K562 (cell line): ENCODE results near the gene RSPH9. TPM values are rescaled to one million over a fixed set of nuclear protein-coding genes. Genes with fewer than 3 reads are reported as not detected.

Source experiments
- ATAC-seq: fragments of 200-7000 bp; cut with Tn5 transposase; 3 replicates; pipeline ENCODE4 v1.9.1; 2020; ENCODE audit warnings: moderate library complexity
- Bru-seq: library from RNA; stranded (reverse); fragments of 400-500 nt; gene quantifications from one replicate; lab custom pipeline; 2021; lab: Mats Ljungman, UMichigan
- BruChase-seq, 2 experiments: library from RNA; stranded (reverse); fragments of 400-500 nt; gene quantifications; one replicate each; lab custom pipeline; 2021; lab: Mats Ljungman, UMichigan
- BruUV-seq: library from RNA; stranded (reverse); fragments of 400-500 nt; replicated peaks from 2 replicates; lab custom pipeline; 2021; lab: Mats Ljungman, UMichigan
- CTCF ChIA-PET: fragments of 300-600 bp; formaldehyde crosslinking; extraction: SDS; loops from one replicate; lab custom pipeline; 2021; ENCODE audit warnings: low intra/inter-chr PET ratio; lab: Yijun Ruan, JAX
- POLR2A ChIA-PET: fragments of 300-600, 350-650 bp; sonication (Branson Sonifier 250); formaldehyde crosslinking; extraction: SDS; loops from one replicate; lab custom pipeline; 2021; ENCODE audit warnings: antibody characterized with exemption, inconsistent platforms; lab: Yijun Ruan, JAX
- DNase-seq, 4 experiments: peaks; one replicate each; pipeline versions ENCODE4 v3.0.0 to v3.0.0-alpha.2; 2011 to 2018; ENCODE audit warnings: low spot score in 3 of 4, mixed read lengths in 3 of 4; ENCODE audit errors: extremely low read depth in 1 of 4
- FAIRE-seq: peaks from 2 replicates; lab custom pipeline; 2011; peaks lifted over from hg19 to GRCh38; lab: Jason Lieb, UNC
- H2AFZ ChIP-seq: 2 replicates; pipeline ENCODE4 v1.6.0; 2011; ENCODE audit warnings: low read depth, low read length, control low read depth, inconsistent platforms
- H3K27ac ChIP-seq: fragments of 200-600 bp; 3 replicates; pipeline ENCODE4 v1.8.0; 2011; ENCODE audit warnings: low read depth, mild to moderate bottlenecking, control low read depth, inconsistent platforms, low read length, moderate library complexity, mixed read lengths; ENCODE audit errors: extremely low read depth
- H3K27me3 ChIP-seq, 2 experiments: fragments of 300-600 bp in 1 of 2; 2 replicates in 1 of 2; 3 replicates in 1 of 2; pipeline versions ENCODE4 v1.6.0 to v1.8.0; 2011; ENCODE audit warnings: inconsistent platforms in 2 of 2, low read length in 2 of 2, mild to moderate bottlenecking in 1 of 2, mixed read lengths in 1 of 2, moderate library complexity in 1 of 2; ENCODE audit not compliant: control insufficient read depth in 2 of 2, insufficient read depth in 2 of 2
- H3K36me3 ChIP-seq: fragments of 300-600 bp; 3 replicates; pipeline ENCODE4 v1.8.0; 2011; ENCODE audit warnings: mild to moderate bottlenecking, low read length, inconsistent platforms; ENCODE audit not compliant: control insufficient read depth, insufficient read depth
- H3K4me1 ChIP-seq, 2 experiments: fragments of 200-600 bp in 1 of 2; replicated peaks in 1 of 2; 2 replicates in 1 of 2; 3 replicates in 1 of 2; pipeline versions ENCODE4 v1.5.1 to v1.8.0; 2011; ENCODE audit warnings: inconsistent platforms in 2 of 2, low read length in 2 of 2, mild to moderate bottlenecking in 1 of 2, mixed read lengths in 1 of 2, moderate library complexity in 1 of 2; ENCODE audit not compliant: control insufficient read depth in 2 of 2, insufficient read depth in 2 of 2
- H3K4me2 ChIP-seq: 2 replicates; pipeline ENCODE4 v1.6.1; 2011; ENCODE audit warnings: low read length, control low read depth, inconsistent platforms, mixed read lengths; ENCODE audit not compliant: insufficient read depth
- H3K4me3 ChIP-seq: fragments of 200-600 bp; sonication (generic), shearing (Covaris generic); 2 replicates; pipeline ENCODE4 v1.5.1; 2016; ENCODE audit warnings: control low read depth, inconsistent platforms
- H3K79me2 ChIP-seq: fragments of 200-600 bp; 3 replicates; pipeline ENCODE4 v1.8.0; 2011; ENCODE audit warnings: low read length, inconsistent platforms; ENCODE audit not compliant: control insufficient read depth, insufficient read depth
- H3K9ac ChIP-seq, 2 experiments: 2 replicates each; pipeline versions ENCODE4 v1.6.0 to v1.6.1; 2011; ENCODE audit warnings: low read depth in 2 of 2, low read length in 2 of 2, control low read depth in 1 of 2, inconsistent platforms in 1 of 2, mild to moderate bottlenecking in 1 of 2, mixed read lengths in 1 of 2; ENCODE audit not compliant: insufficient read depth in 1 of 2
- H3K9me1 ChIP-seq: one replicate; pipeline ENCODE4 v1.6.0; 2011; ENCODE audit warnings: inconsistent platforms, mild to moderate bottlenecking, low read length, moderate library complexity; ENCODE audit not compliant: control insufficient read depth, insufficient read depth
- H3K9me3 ChIP-seq: replicated peaks from 2 replicates; pipeline ENCODE4 v1.5.1; 2011; ENCODE audit warnings: low read depth, low read length, inconsistent platforms; ENCODE audit not compliant: control insufficient read depth, insufficient read depth
- H4K20me1 ChIP-seq: replicated peaks from 2 replicates; pipeline ENCODE4 v1.6.1; 2011; ENCODE audit warnings: low read length, inconsistent platforms, mixed read lengths; ENCODE audit not compliant: control insufficient read depth, insufficient read depth
- HDAC6 ChIP-seq: IDR thresholded peaks from 2 replicates; pipeline ENCODE4 v1.6.1; 2012; ENCODE audit warnings: low read depth, mild to moderate bottlenecking, control low read depth, inconsistent platforms, low read length, moderate library complexity
- POLR2G ChIP-seq: fragments of 200-400 bp; formaldehyde crosslinking; IDR thresholded peaks from 2 replicates; pipeline ENCODE4 v1.6.1; 2017; ENCODE audit warnings: low read depth, mild to moderate bottlenecking, antibody characterized with exemption, low read length, moderate library complexity
- PYGO2 ChIP-seq: fragments of 450-650 bp; IDR thresholded peaks from 2 replicates; pipeline ENCODE4 v1.6.1; 2016; ENCODE audit warnings: mild to moderate bottlenecking, missing genetic modification characterization, moderate library complexity, missing compliant biosample characterization
- RBFOX2 ChIP-seq: fragments of 200-400 bp; formaldehyde crosslinking; IDR thresholded peaks from 2 replicates; pipeline ENCODE4 v1.6.1; 2017; ENCODE audit warnings: low read depth, mild to moderate bottlenecking, low read length, moderate library complexity
- RFX1 ChIP-seq: fragments of 450-650 bp; IDR thresholded peaks from 2 replicates; pipeline ENCODE4 v1.6.1; 2016; ENCODE audit warnings: mild to moderate bottlenecking, moderate library complexity
- SP2 ChIP-seq: IDR thresholded peaks from 2 replicates; pipeline ENCODE4 v1.6.1; 2011; ENCODE audit warnings: mild to moderate bottlenecking, low read depth, low read length, moderate library complexity; ENCODE audit not compliant: poor library complexity, severe bottlenecking; ENCODE audit errors: extremely low read depth
- WGBS: fragments of 100-300 bp; shearing (Covaris generic); methylation state at CpG from one replicate; pipeline ENCODE4 v1.1.6; 2016; ENCODE audit warnings: low coverage, mixed read lengths; ENCODE audit not compliant: insufficient coverage; ENCODE audit errors: missing lambda C conversion rate; 5-methylcytosine and 5-hydroxymethylcytosine counted together
- in situ Hi-C: fragments of 300-500 bp; cut with MboI; formaldehyde crosslinking; loops from 4 replicates; pipeline ENCODE4 v1.15.0; 2018; ENCODE audit warnings: inconsistent platforms, mixed read lengths
- intact Hi-C: fragments of 100-400 bp; cut with micrococcal nuclease; formaldehyde crosslinking; loops from 2 replicates; pipeline ENCODE4 v1.14.2; 2022
- long read RNA-seq, 3 experiments: library from polyadenylated mRNA in 2 of 3; library from RNA in 1 of 3; unstranded in 2 of 3; stranded (forward) in 1 of 3; transcript quantifications; one replicate each; pipeline ENCODE4 v2.0.0, GENCODE V29; 2019 to 2022
- polyA minus RNA-seq, 3 experiments: library from RNA; depleted of rRNA, polyadenylated mRNA; stranded (reverse); fragments of >200 nt; gene quantifications; 2 replicates each; pipeline ENCODE4 v1.2.3, GENCODE V29; 2011
- polyA plus RNA-seq, 8 experiments: library from polyadenylated mRNA; depleted of rRNA in 4 of 8; stranded (reverse) in 5 of 8; unstranded in 3 of 8; fragments of >200 nt; fragmentation: Nextera tagmentation in 2 of 8; fragmentation: Illumina TruSeq in 1 of 8; extraction: Ambion mirVana in 2 of 8; extraction: Trizol in 1 of 8; gene quantifications; 2 replicates each; pipeline versions ENCODE4 v1.2.1 to v1.2.3, GENCODE V29; 2011 to 2014; ENCODE audit warnings: inconsistent platforms in 1 of 8, missing spikeins in 1 of 8
- total RNA-seq, 7 experiments: library from RNA; depleted of rRNA in 6 of 7; stranded (reverse); fragments of >200 nt in 6 of 7; fragmentation: Illumina TruSeq in 2 of 7; extraction: Trizol in 2 of 7; gene quantifications; 2 replicates each; pipeline versions ENCODE4 v1.2.1 to v1.2.3, GENCODE V29; 2011 to 2021; ENCODE audit warnings: low replicate concordance in 1 of 7
- TF ChIP-seq, protein P1 (sequence below): sonication (generic); formaldehyde crosslinking; IDR thresholded peaks from 2 replicates; pipeline ENCODE4 v1.8.1; 2023; ENCODE audit warnings: mild to moderate bottlenecking, missing genetic modification reagents
- TF ChIP-seq, protein P2 (sequence below), 2 experiments: fragments of 450-650 bp in 1 of 2; sonication (generic) in 1 of 2; formaldehyde crosslinking in 1 of 2; IDR thresholded peaks in 1 of 2; conservative IDR thresholded peaks in 1 of 2; 2 replicates each; pipeline versions ENCODE4 v1.6.1 to v1.8.1; 2016 to 2023; ENCODE audit warnings: mild to moderate bottlenecking in 2 of 2, moderate library complexity in 2 of 2, inconsistent platforms in 1 of 2, missing genetic modification reagents in 1 of 2

Gene RSPH9, protein sequence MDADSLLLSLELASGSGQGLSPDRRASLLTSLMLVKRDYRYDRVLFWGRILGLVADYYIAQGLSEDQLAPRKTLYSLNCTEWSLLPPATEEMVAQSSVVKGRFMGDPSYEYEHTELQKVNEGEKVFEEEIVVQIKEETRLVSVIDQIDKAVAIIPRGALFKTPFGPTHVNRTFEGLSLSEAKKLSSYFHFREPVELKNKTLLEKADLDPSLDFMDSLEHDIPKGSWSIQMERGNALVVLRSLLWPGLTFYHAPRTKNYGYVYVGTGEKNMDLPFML
- 0.32 TPM in 1 of 2 replicates, not detected in the other for total RNA-seq (2011; cell fraction: chromatin; rRNA removed; ENCODE audit: low replicate concordance)
- total RNA-seq (2011; cell fraction: nucleolus; rRNA removed): 0.17 TPM in 1 of 2 replicates, not detected in the other
- total RNA-seq (2011; cell fraction: nucleoplasm; rRNA removed): 0.22 and 0.38 TPM in 2 replicates
- 0.05 TPM in 1 of 2 replicates, not detected in the other for total RNA-seq (2014; rRNA removed)
- not detected in 2 replicates for total RNA-seq (2014; rRNA removed; fragmentation: Illumina TruSeq; extraction: Trizol)
- total RNA-seq (2015; rRNA removed; fragmentation: Illumina TruSeq; extraction: Trizol): not detected in 2 replicates
- not detected in 2 replicates for total RNA-seq (2021)
- polyA plus RNA-seq (2011; rRNA removed): 0.04 TPM in 1 of 2 replicates, not detected in the other
- polyA plus RNA-seq (2011; cell fraction: cytosol; rRNA removed): not detected in 2 replicates
- 0.04 TPM in 1 of 2 replicates, not detected in the other for polyA plus RNA-seq (2011; cell fraction: nucleus; rRNA removed)
- polyA plus RNA-seq (2012): 0.40 and 0.49 TPM in 2 replicates
- polyA plus RNA-seq (2014; fragmentation: Illumina TruSeq; extraction: Trizol): not detected in 2 replicates
- polyA plus RNA-seq (2014; fragmentation: Nextera tagmentation; extraction: Ambion mirVana): under 1 TPM; 0.39 to 0.60 TPM
- not detected in 2 replicates for polyA plus RNA-seq (2014; rRNA removed)
- polyA minus RNA-seq (2011; rRNA and poly(A)+ RNA removed): 0.11 and 0.15 TPM in 2 replicates
- polyA minus RNA-seq (2011; cell fraction: cytosol; rRNA and poly(A)+ RNA removed): not detected in 2 replicates
- polyA minus RNA-seq (2011; cell fraction: nucleus; rRNA and poly(A)+ RNA removed): 0.22 TPM in 1 of 2 replicates, not detected in the other
- Bru-seq, nascent RNA: percentile 49 among the genes with signal in this experiment
- BruChase-seq, experiment 1, labeled RNA remaining after a 2-hour chase: percentile 50 among the genes with signal in this experiment
- percentile 47 among the genes with signal in this experiment for BruChase-seq, experiment 2, labeled RNA remaining after a 6-hour chase
- long read RNA-seq, experiment 1, partial matches to known transcripts: 0 of 2 reads
- long read RNA-seq, experiment 1, other reads (novel, unspliced or antisense): 2 of 2 reads
- long read RNA-seq, experiment 2: 0 reads
- long read RNA-seq, experiment 3: 0 reads

GRCh38 chr6:43644940-43645612, at the start of gene RSPH9:
RSPH9 (plus strand) TSS chr6:43645036; CDS start chr6:43645099, 63 bp downstream.
- DNase-seq (peak in 2 of 4 experiments; percentile 52 to 64), ATAC-seq (peak; percentile 24)
- CTCF ChIA-PET: no interaction called here
- peaks cover 22% of the 10 kb centered on the region for H3K79me2 ChIP-seq
- H2AFZ ChIP-seq: no peak within 1 kb of the TSS
- no TSS peak for BruUV-seq
- WGBS: 87% methylated on average over 29 of the region's 52 CpGs
- H3K36me3 ChIP-seq: peaks cover 27% of the 10 kb centered on the region
- peaks cover 10% of the 10 kb centered on the region; the same call in 1 of the 2 replicates for H4K20me1 ChIP-seq
- intact Hi-C loops: no loop called here
- POLR2A ChIA-PET: interaction anchor here (0.8 to 10.9 kb wide), 7 partner anchors 13 to 899 kb away, joined by 3 to 206 read pairs (median 5); partner anchors contain the start of genes GTPBP2, MAD2L1BP and TBCC
- no peak within 1 kb of the TSS for H3K27ac ChIP-seq
- no peaks in the 10 kb centered on the region; a peak in 1 of 5 replicates for H3K27me3 ChIP-seq
- H3K9ac ChIP-seq: no peak within 1 kb of the TSS
- H3K4me1 ChIP-seq: peaks cover 16 to 17% of the 10 kb centered on the region in 2 experiments
- H3K9me3 ChIP-seq: no peaks in the 10 kb centered on the region
- H3K4me3 ChIP-seq: no peak within 1 kb of the TSS
- in situ Hi-C loops: no loop called here
- TF ChIP-seq RBFOX2: peak; percentile 46; the same call in 1 of the 2 replicates
- 0 out of 2 replicates have a peak, but pooled peaks have one; percentile 39 for TF ChIP-seq POLR2G
- TF ChIP-seq, protein P1, sequence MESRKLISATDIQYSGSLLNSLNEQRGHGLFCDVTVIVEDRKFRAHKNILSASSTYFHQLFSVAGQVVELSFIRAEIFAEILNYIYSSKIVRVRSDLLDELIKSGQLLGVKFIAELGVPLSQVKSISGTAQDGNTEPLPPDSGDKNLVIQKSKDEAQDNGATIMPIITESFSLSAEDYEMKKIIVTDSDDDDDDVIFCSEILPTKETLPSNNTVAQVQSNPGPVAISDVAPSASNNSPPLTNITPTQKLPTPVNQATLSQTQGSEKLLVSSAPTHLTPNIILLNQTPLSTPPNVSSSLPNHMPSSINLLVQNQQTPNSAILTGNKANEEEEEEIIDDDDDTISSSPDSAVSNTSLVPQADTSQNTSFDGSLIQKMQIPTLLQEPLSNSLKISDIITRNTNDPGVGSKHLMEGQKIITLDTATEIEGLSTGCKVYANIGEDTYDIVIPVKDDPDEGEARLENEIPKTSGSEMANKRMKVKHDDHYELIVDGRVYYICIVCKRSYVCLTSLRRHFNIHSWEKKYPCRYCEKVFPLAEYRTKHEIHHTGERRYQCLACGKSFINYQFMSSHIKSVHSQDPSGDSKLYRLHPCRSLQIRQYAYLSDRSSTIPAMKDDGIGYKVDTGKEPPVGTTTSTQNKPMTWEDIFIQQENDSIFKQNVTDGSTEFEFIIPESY (CRISPR knock-in tag): peak; percentile 97
- TF ChIP-seq SP2: no peak
- TF ChIP-seq RFX1: peak; percentile 60; the same call in 1 of the 2 replicates
- TF ChIP-seq PYGO2 (tag): no peak
- no peak for TF ChIP-seq HDAC6
- TF ChIP-seq, protein P2, sequence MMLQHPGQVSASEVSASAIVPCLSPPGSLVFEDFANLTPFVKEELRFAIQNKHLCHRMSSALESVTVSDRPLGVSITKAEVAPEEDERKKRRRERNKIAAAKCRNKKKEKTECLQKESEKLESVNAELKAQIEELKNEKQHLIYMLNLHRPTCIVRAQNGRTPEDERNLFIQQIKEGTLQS (IDR thresholded peaks at IDR 0.05): peak; percentile 25
- TF ChIP-seq, protein P2 (CRISPR knock-in tag; conservative IDR thresholded peaks at IDR 0.05): no peak
- TF ChIP-seq, all 486 proteins: peak for 5
- FAIRE-seq: no peak
- no peaks in the 10 kb centered on the region for H3K9me1 ChIP-seq
- H3K4me2 ChIP-seq: no peak within 1 kb of the TSS
